ENCODE results near the gene P4HTM. TPM values are rescaled to one million over a fixed set of nuclear protein-coding genes. Genes with fewer than 3 reads are reported as not detected.

Gene P4HTM
- total and polyA plus RNA-seq, 2 donors (not counting 1 experiment from before 2014, with no cell fraction given): 48.5 to 70.6 TPM

- peak overlapping the region; percentile 98 for H3K4me2 ChIP-seq (replicated peaks; ENCODE audit: low read depth, low read length, poor library complexity, severe bottlenecking)
- ChIA-PET CTCF (interaction anchor here (0.5 to 3.7 kb wide), 11 partner anchors 9 to 214 kb away, joined by 3 to 52 read pairs (median 4); partner anchors contain the start of genes ARIH2, IMPDH2, P4HTM and WDR6), POLR2A (interaction anchor here (0.6 to 6.4 kb wide), 11 partner anchors 8 to 1345 kb away, joined by 3 to 116 read pairs (median 8); partner anchors contain the start of genes ARIH2, IMPDH2, QRICH1 and USP19)
- H2AFZ ChIP-seq (ENCODE audit: insufficient read depth, low read depth, low read length, poor library complexity, severe bottlenecking): peak overlapping the region; percentile 89
- under 1% methylated on average over 47 of the region's 51 CpGs for WGBS (ENCODE audit: insufficient coverage)
- peak overlapping the region; percentile 96 to 98 for H3K27ac ChIP-seq (ENCODE audit: low read length in 2 of 2)
- peak overlapping the region; percentile 98 for H3K9ac ChIP-seq (ENCODE audit: low read length)
- no peaks in the 10 kb centered on the region for H3K9me3 ChIP-seq (ENCODE audit: control extremely low read depth in 1 of 3, control insufficient read depth in 2 of 3, insufficient read depth in 1 of 3, low read length in 2 of 3)
- Mint-ChIP-seq H3K4me3 (peak overlapping the region; percentile 96), H3K4me1 (peaks cover 58% of the 10 kb centered on the region), H3K9me3 (ENCODE audit: insufficient read depth) (no peaks in the 10 kb centered on the region), H3K27me3 (no peaks in the 10 kb centered on the region), H3K27ac (peak overlapping the region; percentile 97)
- no peaks in the 10 kb centered on the region for H3K27me3 ChIP-seq (replicated peaks in 1 of 4; ENCODE audit: control extremely low read depth in 1 of 4, control insufficient read depth in 3 of 4, insufficient read depth in 4 of 4, low read length in 3 of 4)
- H3K79me2 ChIP-seq (ENCODE audit: control insufficient read depth, insufficient read depth, low read length): peaks cover 44% of the 10 kb centered on the region
- peaks cover 10% of the 10 kb centered on the region for H4K20me1 ChIP-seq (ENCODE audit: control insufficient read depth, insufficient read depth, low read length, poor library complexity, severe bottlenecking)
- DNase-seq (peak; percentile 60), ATAC-seq (ENCODE audit: low read depth) (peak; percentile 2)
- H3K36me3 ChIP-seq (replicated peaks in 1 of 2; ENCODE audit: control extremely low read depth in 1 of 2, control insufficient read depth in 1 of 2, extremely low read depth in 1 of 2, insufficient read depth in 2 of 2, low read length in 1 of 2): peaks cover 1 to 33% of the 10 kb centered on the region in 2 experiments
- intact Hi-C loops (cut with micrococcal nuclease): loop anchor here (1.0 to 10.0 kb wide), 8 partner anchors 9 to 463 kb away; partner anchors contain the start of genes ARIH2, DAG1, IMPDH2 and IP6K2
- TF ChIP-seq EZH2 (IDR thresholded peaks at IDR 0.05; ENCODE audit: borderline replicate concordance, insufficient read depth, low read depth, low read length, poor library complexity, severe bottlenecking): no peak
- TF ChIP-seq, protein P1, sequence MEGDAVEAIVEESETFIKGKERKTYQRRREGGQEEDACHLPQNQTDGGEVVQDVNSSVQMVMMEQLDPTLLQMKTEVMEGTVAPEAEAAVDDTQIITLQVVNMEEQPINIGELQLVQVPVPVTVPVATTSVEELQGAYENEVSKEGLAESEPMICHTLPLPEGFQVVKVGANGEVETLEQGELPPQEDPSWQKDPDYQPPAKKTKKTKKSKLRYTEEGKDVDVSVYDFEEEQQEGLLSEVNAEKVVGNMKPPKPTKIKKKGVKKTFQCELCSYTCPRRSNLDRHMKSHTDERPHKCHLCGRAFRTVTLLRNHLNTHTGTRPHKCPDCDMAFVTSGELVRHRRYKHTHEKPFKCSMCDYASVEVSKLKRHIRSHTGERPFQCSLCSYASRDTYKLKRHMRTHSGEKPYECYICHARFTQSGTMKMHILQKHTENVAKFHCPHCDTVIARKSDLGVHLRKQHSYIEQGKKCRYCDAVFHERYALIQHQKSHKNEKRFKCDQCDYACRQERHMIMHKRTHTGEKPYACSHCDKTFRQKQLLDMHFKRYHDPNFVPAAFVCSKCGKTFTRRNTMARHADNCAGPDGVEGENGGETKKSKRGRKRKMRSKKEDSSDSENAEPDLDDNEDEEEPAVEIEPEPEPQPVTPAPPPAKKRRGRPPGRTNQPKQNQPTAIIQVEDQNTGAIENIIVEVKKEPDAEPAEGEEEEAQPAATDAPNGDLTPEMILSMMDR (IDR thresholded peaks at IDR 0.05): no peak
- peak overlapping the region; percentile 66 to 92 (median 89) for H3K4me3 ChIP-seq (ENCODE audit: control extremely low read depth in 1 of 5, extremely low read depth in 1 of 5, insufficient read depth in 1 of 5, low read depth in 2 of 5, low read length in 4 of 5)
- peaks cover 34 to 53% of the 10 kb centered on the region in 2 donors for H3K4me1 ChIP-seq (ENCODE audit: control insufficient read depth in 2 of 2, insufficient read depth in 2 of 2, low read length in 2 of 2)
These were observed 30.5 kb downstream of the P4HTM start for GRCh38 chr3:49020330-49021212.

Data from B cell (primary cell).